Liver (tissue), 9 donors: ENCODE data around the gene FAM204A. TPM values are rescaled to one million over a fixed set of nuclear protein-coding genes. Genes with fewer than 3 reads are reported as not detected.

Source experiments
- DNase-seq: peaks from one replicate; pipeline ENCODE4 v3.0.0-alpha.2; 2017; ENCODE audit warnings: low spot score
- H3K27ac ChIP-seq, 2 donors: one replicate each; pipeline ENCODE4 v1.7.0; 2013; ENCODE audit warnings: inconsistent platforms in 2 of 2, low read length in 2 of 2, control low read depth in 1 of 2, low read depth in 1 of 2, mild to moderate bottlenecking in 1 of 2
- H3K27me3 ChIP-seq, 4 donors: one replicate each; pipeline versions ENCODE4 v1.6.1 to v1.7.0; 2013; ENCODE audit warnings: low read length in 3 of 4, inconsistent platforms in 1 of 4, mild to moderate bottlenecking in 1 of 4, moderate library complexity in 1 of 4; ENCODE audit not compliant: control insufficient read depth in 4 of 4, insufficient read depth in 4 of 4
- H3K36me3 ChIP-seq, 4 donors: one replicate each; pipeline versions ENCODE4 v1.6.1 to v1.7.0; 2013; ENCODE audit warnings: low read length in 3 of 4, mild to moderate bottlenecking in 3 of 4, low read depth in 1 of 4, moderate library complexity in 1 of 4; ENCODE audit not compliant: control insufficient read depth in 4 of 4, insufficient read depth in 3 of 4
- H3K4me1 ChIP-seq, 4 donors: one replicate each; pipeline versions ENCODE4 v1.6.1 to v1.7.0; 2013; ENCODE audit warnings: low read length in 3 of 4, mild to moderate bottlenecking in 3 of 4, moderate library complexity in 1 of 4; ENCODE audit not compliant: control insufficient read depth in 4 of 4, insufficient read depth in 4 of 4
- H3K4me3 ChIP-seq, 3 donors: one replicate each; pipeline versions ENCODE4 v1.6.1 to v1.7.0; 2013; ENCODE audit warnings: low read length in 3 of 3, control low read depth in 1 of 3, low read depth in 1 of 3, mild to moderate bottlenecking in 1 of 3
- H3K9ac ChIP-seq, 2 donors: one replicate each; pipeline ENCODE4 v1.7.0; 2013; ENCODE audit warnings: low read length in 2 of 2, mild to moderate bottlenecking in 2 of 2, moderate library complexity in 2 of 2, control low read depth in 1 of 2, low read depth in 1 of 2
- H3K9me3 ChIP-seq, 4 donors: one replicate each; pipeline versions ENCODE4 v1.6.1 to v1.7.0; 2013; ENCODE audit warnings: low read length in 3 of 4; ENCODE audit not compliant: control insufficient read depth in 4 of 4
- ATF3 ChIP-seq: IDR thresholded peaks from 2 replicates; pipeline ENCODE4 v1.6.1; 2016; ENCODE audit warnings: antibody characterized with exemption
- CTCF ChIP-seq: fragments of 150-350 bp; IDR thresholded peaks from 2 replicates; pipeline ENCODE4 v1.5.1; 2017; ENCODE audit warnings: improper control_type of control experiment, low read depth, low read length; ENCODE audit not compliant: missing input control
- EGR1 ChIP-seq, 2 donors: IDR thresholded peaks; 2 replicates each; pipeline ENCODE4 v1.6.1; 2016 to 2018; ENCODE audit warnings: antibody characterized with exemption in 2 of 2, low read depth in 2 of 2
- FOXA1 ChIP-seq: IDR thresholded peaks from 2 replicates; pipeline ENCODE4 v1.6.1; 2016; ENCODE audit warnings: antibody characterized with exemption
- FOXA2 ChIP-seq: IDR thresholded peaks from 2 replicates; pipeline ENCODE4 v1.6.1; 2016; ENCODE audit warnings: antibody characterized with exemption
- GABPA ChIP-seq, 2 donors: IDR thresholded peaks in 1 of 2; conservative IDR thresholded peaks in 1 of 2; 2 replicates each; pipeline ENCODE4 v1.6.1; 2016; ENCODE audit warnings: antibody characterized with exemption in 2 of 2, mild to moderate bottlenecking in 1 of 2, moderate library complexity in 1 of 2
- HNF4A ChIP-seq, 2 donors: conservative IDR thresholded peaks; 2 replicates each; pipeline ENCODE4 v1.6.1; 2016; ENCODE audit warnings: antibody characterized with exemption in 2 of 2, mild to moderate bottlenecking in 2 of 2
- HNF4G ChIP-seq: IDR thresholded peaks from 2 replicates; pipeline ENCODE4 v1.6.1; 2016; ENCODE audit warnings: antibody characterized with exemption
- JUND ChIP-seq, 2 donors: IDR thresholded peaks; 2 replicates each; pipeline ENCODE4 v1.6.1; 2016; ENCODE audit warnings: antibody characterized with exemption in 2 of 2
- NR2F2 ChIP-seq: IDR thresholded peaks from 2 replicates; pipeline ENCODE4 v1.6.1; 2016; ENCODE audit warnings: antibody characterized with exemption
- RAD21 ChIP-seq, 2 donors: IDR thresholded peaks; 2 replicates each; pipeline ENCODE4 v1.6.1; 2016; ENCODE audit warnings: antibody characterized with exemption in 2 of 2, mild to moderate bottlenecking in 2 of 2
- REST ChIP-seq: IDR thresholded peaks from 2 replicates; pipeline ENCODE4 v1.6.1; 2016; ENCODE audit warnings: antibody characterized with exemption, mild to moderate bottlenecking
- RXRA ChIP-seq, 2 donors: IDR thresholded peaks; 2 replicates each; pipeline ENCODE4 v1.6.1; 2017 to 2018; ENCODE audit warnings: antibody characterized with exemption in 2 of 2, mild to moderate bottlenecking in 1 of 2
- SP1 ChIP-seq: IDR thresholded peaks from 2 replicates; pipeline ENCODE4 v1.6.1; 2018; ENCODE audit warnings: antibody characterized with exemption, mild to moderate bottlenecking
- TAF1 ChIP-seq: conservative IDR thresholded peaks from 2 replicates; pipeline ENCODE4 v1.6.1; 2016; ENCODE audit warnings: antibody characterized with exemption, mild to moderate bottlenecking
- YY1 ChIP-seq: IDR thresholded peaks from 2 replicates; pipeline ENCODE4 v1.6.1; 2016; ENCODE audit warnings: antibody characterized with exemption, mild to moderate bottlenecking
- WGBS: extraction: QIAGEN DNeasy Blood & Tissue Kit; methylation state at CpG from one replicate; pipeline ENCODE4 v1.1.7; 2013; 5-methylcytosine and 5-hydroxymethylcytosine counted together
- polyA plus RNA-seq, 2 donors: library from polyadenylated mRNA; stranded (reverse) in 1 of 2; unstranded in 1 of 2; fragments of 200-250 nt in 1 of 2; fragments of >200 nt in 1 of 2; fragmentation: Nextera tagmentation in 1 of 2; extraction: Ambion mirVana in 1 of 2; gene quantifications; one replicate each; pipeline versions ENCODE4 v1.2.1 to v1.2.3, GENCODE V29; 2013 to 2015
- total RNA-seq, 2 donors: library from RNA; depleted of rRNA; stranded (reverse); fragments of >200 nt; gene quantifications; one replicate each; pipeline ENCODE4 v1.2.3, GENCODE V29; 2014
- TF ChIP-seq, protein P1 (sequence below): IDR thresholded peaks from 2 replicates; pipeline ENCODE4 v1.6.1; 2016; ENCODE audit warnings: antibody characterized with exemption
- TF ChIP-seq, protein P2 (sequence below): IDR thresholded peaks from 2 replicates; pipeline ENCODE4 v1.6.1; 2016; ENCODE audit warnings: antibody characterized with exemption
- donor health status: healthy.
- donor health status: healthy.
- donor health status: healthy.
- donor health status: healthy.
- donor health status: healthy.

The FAM204A gene
- total and polyA plus RNA-seq, 4 donors: 17.4 to 22.8 (median 21.3) TPM

GRCh38 chr10:118369641-118370205, 27.6 kb upstream of the FAM204A start:
- H3K27me3 ChIP-seq: no peaks in the 10 kb centered on the region
- TF ChIP-seq GABPA (IDR thresholded peaks at IDR 0.05 in 1 of 2, conservative IDR thresholded peaks at IDR 0.05 in 1 of 2) (no peak), CTCF (no peak), ATF3 (no peak), RXRA (IDR thresholded peaks at IDR 0.05) (no peak), RAD21 (IDR thresholded peaks at IDR 0.05) (no peak), EGR1 (IDR thresholded peaks at IDR 0.05; ENCODE audit: low read depth in 2 of 2) (no peak), SP1 (no peak), TAF1 (no peak), NR2F2 (no peak), YY1 (no peak), FOXA1 (no peak), JUND (IDR thresholded peaks at IDR 0.05) (no peak), REST (no peak), HNF4A (conservative IDR thresholded peaks at IDR 0.05) (no peak), FOXA2 (no peak), HNF4G (no peak)
- TF ChIP-seq, protein P1, sequence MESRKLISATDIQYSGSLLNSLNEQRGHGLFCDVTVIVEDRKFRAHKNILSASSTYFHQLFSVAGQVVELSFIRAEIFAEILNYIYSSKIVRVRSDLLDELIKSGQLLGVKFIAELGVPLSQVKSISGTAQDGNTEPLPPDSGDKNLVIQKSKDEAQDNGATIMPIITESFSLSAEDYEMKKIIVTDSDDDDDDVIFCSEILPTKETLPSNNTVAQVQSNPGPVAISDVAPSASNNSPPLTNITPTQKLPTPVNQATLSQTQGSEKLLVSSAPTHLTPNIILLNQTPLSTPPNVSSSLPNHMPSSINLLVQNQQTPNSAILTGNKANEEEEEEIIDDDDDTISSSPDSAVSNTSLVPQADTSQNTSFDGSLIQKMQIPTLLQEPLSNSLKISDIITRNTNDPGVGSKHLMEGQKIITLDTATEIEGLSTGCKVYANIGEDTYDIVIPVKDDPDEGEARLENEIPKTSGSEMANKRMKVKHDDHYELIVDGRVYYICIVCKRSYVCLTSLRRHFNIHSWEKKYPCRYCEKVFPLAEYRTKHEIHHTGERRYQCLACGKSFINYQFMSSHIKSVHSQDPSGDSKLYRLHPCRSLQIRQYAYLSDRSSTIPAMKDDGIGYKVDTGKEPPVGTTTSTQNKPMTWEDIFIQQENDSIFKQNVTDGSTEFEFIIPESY: no peak
- TF ChIP-seq, protein P2, sequence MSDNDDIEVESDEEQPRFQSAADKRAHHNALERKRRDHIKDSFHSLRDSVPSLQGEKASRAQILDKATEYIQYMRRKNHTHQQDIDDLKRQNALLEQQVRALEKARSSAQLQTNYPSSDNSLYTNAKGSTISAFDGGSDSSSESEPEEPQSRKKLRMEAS: no peak
- H3K4me1 ChIP-seq: no peaks in the 10 kb centered on the region
- peaks cover 0 to 9% (median 6%) of the 10 kb centered on the region in 4 donors for H3K9me3 ChIP-seq
- no peaks in the 10 kb centered on the region for H3K36me3 ChIP-seq
- H3K27ac ChIP-seq: no peak overlapping the region
- no peak for DNase-seq
- no peak overlapping the region for H3K4me3 ChIP-seq
- WGBS: 80% methylated on average over 4 of the region's 4 CpGs
- no peak overlapping the region for H3K9ac ChIP-seq
